H1 (cell line): ENCODE measurements around the gene IP6K1.

Source experiments
- CHD2 ChIP-seq: IDR thresholded peaks from 2 replicates; pipeline ENCODE4 v1.6.1; 2012; ENCODE audit warnings: low read length, improper control_type of control experiment
- CTBP2 ChIP-seq: IDR thresholded peaks from 2 replicates; pipeline ENCODE4 v1.7.0; 2011; ENCODE audit warnings: borderline replicate concordance, mild to moderate bottlenecking, moderate library complexity, mixed read lengths, low read length; ENCODE audit not compliant: insufficient read depth, insufficient read length
- EP300 ChIP-seq, 2 experiments: IDR thresholded peaks; 1 replicate in 1 of 2; 2 replicates in 1 of 2; pipeline ENCODE4 v1.6.1; 2011 to 2012; ENCODE audit warnings: low read depth in 2 of 2, low read length in 2 of 2, mild to moderate bottlenecking in 2 of 2, borderline replicate concordance in 1 of 2, inconsistent platforms in 1 of 2, moderate library complexity in 1 of 2
- EZH2 ChIP-seq: fragments of 200-600 bp; sonication (generic); IDR thresholded peaks from 2 replicates; pipeline ENCODE4 v1.7.1; 2012; ENCODE audit warnings: low read depth, mild to moderate bottlenecking, moderate library complexity, low read length, inconsistent platforms; ENCODE audit not compliant: severe bottlenecking
- JUN ChIP-seq: IDR thresholded peaks from 2 replicates; pipeline ENCODE4 v1.6.1; 2011; ENCODE audit warnings: low read depth, mild to moderate bottlenecking, improper control_type of control experiment, low read length
- POLR2AphosphoS5 ChIP-seq: IDR thresholded peaks from 2 replicates; pipeline ENCODE4 v1.6.1; 2011; ENCODE audit warnings: low read depth, low read length
- TAF1 ChIP-seq: IDR thresholded peaks from 2 replicates; pipeline ENCODE4 v1.6.1; 2011; ENCODE audit warnings: mild to moderate bottlenecking, low read depth, low read length
- YY1 ChIP-seq: IDR thresholded peaks from 2 replicates; pipeline ENCODE4 v1.6.1; 2011; ENCODE audit warnings: low read depth, mild to moderate bottlenecking, low read length
- TF ChIP-seq, protein P1 (sequence below), 3 experiments: IDR thresholded peaks; 1 replicate in 2 of 3; 2 replicates in 1 of 3; pipeline versions ENCODE4 v1.5.1 to v1.6.1; 2011; ENCODE audit warnings: low read length in 3 of 3, mild to moderate bottlenecking in 3 of 3, inconsistent platforms in 2 of 3, low read depth in 1 of 3, moderate library complexity in 1 of 3; ENCODE audit not compliant: insufficient read depth in 1 of 3; ENCODE audit errors: control extremely low read depth in 1 of 3
- TF ChIP-seq, protein P2 (sequence below): IDR thresholded peaks from 2 replicates; pipeline ENCODE4 v1.6.1; 2012; ENCODE audit warnings: low read length, inconsistent platforms

DNA sequence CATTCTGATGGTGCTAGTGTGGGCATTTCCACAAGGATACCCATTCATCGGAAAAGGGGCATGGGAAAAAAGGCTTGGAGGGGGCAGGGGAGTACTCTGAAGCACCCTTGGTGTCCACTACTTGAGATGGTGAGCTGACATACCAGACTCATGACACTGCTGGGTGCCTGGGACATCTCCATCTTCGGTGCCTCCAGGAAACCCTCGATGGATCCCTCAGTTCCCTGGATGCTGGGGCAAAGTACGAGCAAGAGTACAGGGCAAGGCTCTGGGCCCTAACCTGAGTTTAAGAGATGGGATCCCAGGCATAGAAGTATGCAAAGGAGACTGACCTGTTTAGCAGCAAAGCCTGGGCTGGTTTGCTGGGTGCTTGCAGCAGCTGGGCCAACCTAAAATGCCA lies 5.2 kb upstream of the IP6K1 start:
- no peak for TF ChIP-seq CHD2
- TF ChIP-seq, protein P1, sequence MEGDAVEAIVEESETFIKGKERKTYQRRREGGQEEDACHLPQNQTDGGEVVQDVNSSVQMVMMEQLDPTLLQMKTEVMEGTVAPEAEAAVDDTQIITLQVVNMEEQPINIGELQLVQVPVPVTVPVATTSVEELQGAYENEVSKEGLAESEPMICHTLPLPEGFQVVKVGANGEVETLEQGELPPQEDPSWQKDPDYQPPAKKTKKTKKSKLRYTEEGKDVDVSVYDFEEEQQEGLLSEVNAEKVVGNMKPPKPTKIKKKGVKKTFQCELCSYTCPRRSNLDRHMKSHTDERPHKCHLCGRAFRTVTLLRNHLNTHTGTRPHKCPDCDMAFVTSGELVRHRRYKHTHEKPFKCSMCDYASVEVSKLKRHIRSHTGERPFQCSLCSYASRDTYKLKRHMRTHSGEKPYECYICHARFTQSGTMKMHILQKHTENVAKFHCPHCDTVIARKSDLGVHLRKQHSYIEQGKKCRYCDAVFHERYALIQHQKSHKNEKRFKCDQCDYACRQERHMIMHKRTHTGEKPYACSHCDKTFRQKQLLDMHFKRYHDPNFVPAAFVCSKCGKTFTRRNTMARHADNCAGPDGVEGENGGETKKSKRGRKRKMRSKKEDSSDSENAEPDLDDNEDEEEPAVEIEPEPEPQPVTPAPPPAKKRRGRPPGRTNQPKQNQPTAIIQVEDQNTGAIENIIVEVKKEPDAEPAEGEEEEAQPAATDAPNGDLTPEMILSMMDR (IDR thresholded peaks at IDR 0.05; ENCODE audit: control extremely low read depth in 1 of 3, insufficient read depth in 1 of 3, low read depth in 1 of 3, low read length in 3 of 3): no peak
- TF ChIP-seq EP300 (IDR thresholded peaks at IDR 0.05; ENCODE audit: borderline replicate concordance in 1 of 2, low read depth in 2 of 2, low read length in 2 of 2): no peak
- no peak for TF ChIP-seq POLR2AphosphoS5
- TF ChIP-seq YY1: no peak
- TF ChIP-seq JUN: no peak
- TF ChIP-seq CTBP2: no peak
- TF ChIP-seq TAF1: no peak
- TF ChIP-seq, protein P2, sequence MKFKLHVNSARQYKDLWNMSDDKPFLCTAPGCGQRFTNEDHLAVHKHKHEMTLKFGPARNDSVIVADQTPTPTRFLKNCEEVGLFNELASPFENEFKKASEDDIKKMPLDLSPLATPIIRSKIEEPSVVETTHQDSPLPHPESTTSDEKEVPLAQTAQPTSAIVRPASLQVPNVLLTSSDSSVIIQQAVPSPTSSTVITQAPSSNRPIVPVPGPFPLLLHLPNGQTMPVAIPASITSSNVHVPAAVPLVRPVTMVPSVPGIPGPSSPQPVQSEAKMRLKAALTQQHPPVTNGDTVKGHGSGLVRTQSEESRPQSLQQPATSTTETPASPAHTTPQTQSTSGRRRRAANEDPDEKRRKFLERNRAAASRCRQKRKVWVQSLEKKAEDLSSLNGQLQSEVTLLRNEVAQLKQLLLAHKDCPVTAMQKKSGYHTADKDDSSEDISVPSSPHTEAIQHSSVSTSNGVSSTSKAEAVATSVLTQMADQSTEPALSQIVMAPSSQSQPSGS: no peak
- no peak for TF ChIP-seq EZH2
